Measurements from ENCODE around the gene OLFM1. TPM values are rescaled to one million over a fixed set of nuclear protein-coding genes. Genes with fewer than 3 reads are reported as not detected.

Gene OLFM1
- total and polyA plus RNA-seq, 9 of the 15 experiments (the other 6 are each of a cell fraction or from before 2014, with no cell fraction given) = not detected

DNA sequence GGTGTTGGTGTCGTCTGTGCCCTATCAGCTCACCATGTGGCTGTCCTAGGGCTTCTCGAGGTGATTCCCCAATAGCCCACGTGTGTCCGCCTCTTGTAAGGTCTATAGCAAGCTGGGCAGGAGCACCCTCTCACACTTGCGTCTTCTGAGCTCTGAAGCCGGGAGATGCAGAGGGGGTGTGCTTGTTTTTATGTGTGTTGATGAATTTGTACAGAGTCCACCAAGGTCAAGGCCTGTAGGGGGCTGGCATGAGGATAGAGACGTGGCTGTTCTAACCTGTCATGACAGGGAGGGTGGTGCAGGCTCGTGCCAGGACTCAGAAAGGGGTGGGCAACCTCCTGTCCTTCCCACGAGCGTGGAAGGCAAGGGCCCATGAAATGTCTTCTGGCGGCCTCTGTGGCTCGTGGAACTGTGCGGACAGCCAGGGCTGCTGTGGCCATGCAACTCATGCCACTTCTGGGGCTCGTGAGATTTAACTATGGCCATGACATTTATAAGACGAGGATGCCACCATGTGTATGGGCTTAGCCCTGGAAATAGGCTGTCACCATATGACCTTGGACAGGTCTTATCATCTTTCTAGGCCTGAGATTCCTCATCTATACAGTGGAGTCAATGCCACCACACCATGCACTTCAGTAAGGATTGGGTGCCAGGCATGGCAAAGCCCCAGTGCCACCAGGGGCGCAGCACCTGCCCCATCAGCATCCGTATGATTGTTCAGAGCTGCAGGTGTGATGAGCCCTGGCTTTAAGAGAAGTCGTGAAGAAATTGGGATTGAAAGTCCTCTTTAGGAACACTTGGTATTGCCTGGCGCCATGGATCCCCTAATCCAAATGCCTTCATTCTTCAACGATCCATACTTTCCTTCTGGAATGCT is 2.3 kb upstream of the OLFM1 start:
- 2% methylated on average over 20 of the region's 20 CpGs for WGBS (ENCODE audit: insufficient coverage, low coverage, missing lambda C conversion rate)
- intact Hi-C loops (cut with micrococcal nuclease) (no loop called here), in situ Hi-C loops (cut with MboI) (loop anchor here (5.0 kb wide), 2 partner anchors 257 to 327 kb away; no protein-coding TSS in a partner anchor)
- DNase-seq (ENCODE audit: extremely low read depth in 1 of 4, low spot score in 3 of 4) (no peak), FAIRE-seq (no peak), ATAC-seq (no peak)
- H3K9me1 ChIP-seq (ENCODE audit: control insufficient read depth, insufficient read depth, low read length) = no peaks in the 10 kb centered on the region
- H3K79me2 ChIP-seq (ENCODE audit: control insufficient read depth, insufficient read depth, low read length) = no peaks in the 10 kb centered on the region
- peaks cover 5% of the 10 kb centered on the region; the same call in 1 of the 2 replicates for H4K20me1 ChIP-seq (replicated peaks; ENCODE audit: control insufficient read depth, insufficient read depth, low read length)
- no peak overlapping the region for H3K27ac ChIP-seq (ENCODE audit: extremely low read depth, low read depth, low read length)
- no peak overlapping the region for H3K9ac ChIP-seq (ENCODE audit: insufficient read depth in 1 of 2, low read depth in 2 of 2, low read length in 2 of 2)
- ChIA-PET CTCF (ENCODE audit: low intra/inter-chr PET ratio) (interaction anchor here (0.6 to 2.8 kb wide), 3 partner anchors 104 to 327 kb away, joined by 3 to 33 read pairs (median 12); no protein-coding TSS in a partner anchor), POLR2A (no interaction called here)
- H3K36me3 ChIP-seq (ENCODE audit: control insufficient read depth, insufficient read depth, low read length) = no peaks in the 10 kb centered on the region
- no peaks in the 10 kb centered on the region for H3K9me3 ChIP-seq (replicated peaks; ENCODE audit: control insufficient read depth, insufficient read depth, low read depth, low read length)
- no peak overlapping the region for H2AFZ ChIP-seq (ENCODE audit: low read depth, low read length)
- no peak overlapping the region for H3K4me2 ChIP-seq (ENCODE audit: insufficient read depth, low read length)
- H3K27me3 ChIP-seq (ENCODE audit: control insufficient read depth in 2 of 2, insufficient read depth in 2 of 2, low read length in 2 of 2) = peaks cover 9 to 43% of the 10 kb centered on the region in 2 experiments; a peak in 3 of 5 replicates
- peaks cover 0 to 13% of the 10 kb centered on the region in 2 experiments; a peak in 2 of 5 replicates for H3K4me1 ChIP-seq (replicated peaks in 1 of 2; ENCODE audit: control insufficient read depth in 2 of 2, insufficient read depth in 2 of 2, low read length in 2 of 2)
- no TSS peak for BruUV-seq (replicated peaks)
- no peak overlapping the region for H3K4me3 ChIP-seq
- TF ChIP-seq, protein P1, sequence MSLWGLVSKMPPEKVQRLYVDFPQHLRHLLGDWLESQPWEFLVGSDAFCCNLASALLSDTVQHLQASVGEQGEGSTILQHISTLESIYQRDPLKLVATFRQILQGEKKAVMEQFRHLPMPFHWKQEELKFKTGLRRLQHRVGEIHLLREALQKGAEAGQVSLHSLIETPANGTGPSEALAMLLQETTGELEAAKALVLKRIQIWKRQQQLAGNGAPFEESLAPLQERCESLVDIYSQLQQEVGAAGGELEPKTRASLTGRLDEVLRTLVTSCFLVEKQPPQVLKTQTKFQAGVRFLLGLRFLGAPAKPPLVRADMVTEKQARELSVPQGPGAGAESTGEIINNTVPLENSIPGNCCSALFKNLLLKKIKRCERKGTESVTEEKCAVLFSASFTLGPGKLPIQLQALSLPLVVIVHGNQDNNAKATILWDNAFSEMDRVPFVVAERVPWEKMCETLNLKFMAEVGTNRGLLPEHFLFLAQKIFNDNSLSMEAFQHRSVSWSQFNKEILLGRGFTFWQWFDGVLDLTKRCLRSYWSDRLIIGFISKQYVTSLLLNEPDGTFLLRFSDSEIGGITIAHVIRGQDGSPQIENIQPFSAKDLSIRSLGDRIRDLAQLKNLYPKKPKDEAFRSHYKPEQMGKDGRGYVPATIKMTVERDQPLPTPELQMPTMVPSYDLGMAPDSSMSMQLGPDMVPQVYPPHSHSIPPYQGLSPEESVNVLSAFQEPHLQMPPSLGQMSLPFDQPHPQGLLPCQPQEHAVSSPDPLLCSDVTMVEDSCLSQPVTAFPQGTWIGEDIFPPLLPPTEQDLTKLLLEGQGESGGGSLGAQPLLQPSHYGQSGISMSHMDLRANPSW (CRISPR knock-in tag; IDR thresholded peaks at IDR 0.05) = no peak
- TF ChIP-seq, protein P2, sequence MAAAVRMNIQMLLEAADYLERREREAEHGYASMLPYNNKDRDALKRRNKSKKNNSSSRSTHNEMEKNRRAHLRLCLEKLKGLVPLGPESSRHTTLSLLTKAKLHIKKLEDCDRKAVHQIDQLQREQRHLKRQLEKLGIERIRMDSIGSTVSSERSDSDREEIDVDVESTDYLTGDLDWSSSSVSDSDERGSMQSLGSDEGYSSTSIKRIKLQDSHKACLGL (CRISPR knock-in tag; IDR thresholded peaks at IDR 0.05; ENCODE audit: borderline replicate concordance, poor library complexity, severe bottlenecking) = no peak
- TF ChIP-seq MEF2A (IDR thresholded peaks at IDR 0.05; ENCODE audit: control insufficient read depth, low read depth, low read length) (no peak), ILK (tag; IDR thresholded peaks at IDR 0.05; ENCODE audit: borderline replicate concordance, low read depth) (no peak), SAP30 (IDR thresholded peaks at IDR 0.05; ENCODE audit: borderline replicate concordance, insufficient read depth, low read depth, low read length, poor library complexity, severe bottlenecking) (no peak), HNRNPK (IDR thresholded peaks at IDR 0.05; ENCODE audit: low read depth, low read length, poor library complexity, severe bottlenecking) (no peak), ZNF764 (CRISPR knock-in tag; IDR thresholded peaks at IDR 0.05; ENCODE audit: low read depth) (no peak), MAFK (IDR thresholded peaks at IDR 0.05; ENCODE audit: low read length) (no peak)
- TF ChIP-seq, protein P3, sequence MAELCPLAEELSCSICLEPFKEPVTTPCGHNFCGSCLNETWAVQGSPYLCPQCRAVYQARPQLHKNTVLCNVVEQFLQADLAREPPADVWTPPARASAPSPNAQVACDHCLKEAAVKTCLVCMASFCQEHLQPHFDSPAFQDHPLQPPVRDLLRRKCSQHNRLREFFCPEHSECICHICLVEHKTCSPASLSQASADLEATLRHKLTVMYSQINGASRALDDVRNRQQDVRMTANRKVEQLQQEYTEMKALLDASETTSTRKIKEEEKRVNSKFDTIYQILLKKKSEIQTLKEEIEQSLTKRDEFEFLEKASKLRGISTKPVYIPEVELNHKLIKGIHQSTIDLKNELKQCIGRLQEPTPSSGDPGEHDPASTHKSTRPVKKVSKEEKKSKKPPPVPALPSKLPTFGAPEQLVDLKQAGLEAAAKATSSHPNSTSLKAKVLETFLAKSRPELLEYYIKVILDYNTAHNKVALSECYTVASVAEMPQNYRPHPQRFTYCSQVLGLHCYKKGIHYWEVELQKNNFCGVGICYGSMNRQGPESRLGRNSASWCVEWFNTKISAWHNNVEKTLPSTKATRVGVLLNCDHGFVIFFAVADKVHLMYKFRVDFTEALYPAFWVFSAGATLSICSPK (IDR thresholded peaks at IDR 0.05; ENCODE audit: borderline replicate concordance) = no peak

All from K562 (cell line).